CD4-positive, CD25-positive, alpha-beta regulatory T cell (primary cell): ENCODE results near the gene ZNF275. TPM values are rescaled to one million over a fixed set of nuclear protein-coding genes. Genes with fewer than 3 reads are reported as not detected.
A peak's percentile ranks its signal among the peaks of the same experiment; 100 is the strongest.
"Not testable (repeated sequence)": the region's sequence is repeated elsewhere in the genome, so short reads cannot be mapped to it uniquely, and the experiment has no call there.

Experiments
- ATAC-seq, 2 donors: fragments of 150-1000 bp; cut with Tn5 transposase; one replicate each; pipeline ENCODE4 v1.10.0; 2021; ENCODE audit warnings: low read depth in 2 of 2, moderate number of reproducible peaks in 2 of 2, moderate library complexity in 1 of 2
- DNase-seq, 3 donors: peaks; one replicate each; pipeline versions ENCODE4 v3.0.0 to v3.0.0-alpha.2; 2012 to 2022; ENCODE audit warnings: mixed read lengths in 1 of 3
- H3K27ac ChIP-seq: one replicate; pipeline ENCODE4 v1.7.0; 2013; ENCODE audit warnings: mild to moderate bottlenecking, low read length; ENCODE audit not compliant: insufficient read depth, poor library complexity, severe bottlenecking
- H3K27me3 ChIP-seq: one replicate; pipeline ENCODE4 v1.7.0; 2013; ENCODE audit warnings: low read length; ENCODE audit not compliant: control insufficient read depth, insufficient read depth
- H3K36me3 ChIP-seq: one replicate; pipeline ENCODE4 v1.7.0; 2013; ENCODE audit warnings: mild to moderate bottlenecking, low read length, moderate library complexity; ENCODE audit not compliant: control insufficient read depth, insufficient read depth
- H3K4me1 ChIP-seq: 2 replicates; pipeline ENCODE4 v1.7.0; 2013; ENCODE audit warnings: mild to moderate bottlenecking, low read length; ENCODE audit not compliant: insufficient read depth, control insufficient read depth, poor library complexity, severe bottlenecking
- H3K4me3 ChIP-seq: one replicate; pipeline ENCODE4 v1.7.0; 2013; ENCODE audit warnings: low read depth, mild to moderate bottlenecking, low read length, moderate library complexity
- H3K9me3 ChIP-seq, 2 experiments: 1 replicate in 1 of 2; 2 replicates in 1 of 2; pipeline ENCODE4 v1.7.0; 2013; ENCODE audit warnings: low read length in 2 of 2, mild to moderate bottlenecking in 1 of 2, moderate library complexity in 1 of 2; ENCODE audit not compliant: control insufficient read depth in 2 of 2
- H3K27ac Mint-ChIP-seq, 3 donors: one replicate each; pipeline ENCODE4 v1.8.0; 2020 to 2022; ENCODE audit warnings: mild to moderate bottlenecking in 3 of 3, mixed read lengths in 3 of 3, moderate library complexity in 2 of 3
- H3K27me3 Mint-ChIP-seq: one replicate; pipeline ENCODE4 v1.8.0; 2022; ENCODE audit warnings: mild to moderate bottlenecking, mixed read lengths
- H3K36me3 Mint-ChIP-seq: one replicate; pipeline ENCODE4 v1.8.0; 2020; ENCODE audit warnings: mixed read lengths
- H3K4me1 Mint-ChIP-seq, 4 donors: one replicate each; pipeline ENCODE4 v1.8.0; 2020 to 2022; ENCODE audit warnings: mixed read lengths in 4 of 4, mild to moderate bottlenecking in 1 of 4
- H3K4me3 Mint-ChIP-seq, 4 donors: one replicate each; pipeline ENCODE4 v1.8.0; 2020 to 2022; ENCODE audit warnings: mild to moderate bottlenecking in 4 of 4, mixed read lengths in 4 of 4, moderate library complexity in 3 of 4
- H3K9me3 Mint-ChIP-seq, 7 donors: one replicate each; pipeline ENCODE4 v1.8.0; 2020 to 2022; ENCODE audit warnings: mixed read lengths in 7 of 7, mild to moderate bottlenecking in 3 of 7, moderate library complexity in 2 of 7
- polyA plus RNA-seq, 4 donors: library from polyadenylated mRNA; unstranded; fragments of 300-500 nt; fragmentation: Illumina TruSeq; gene quantifications; one replicate each; pipeline ENCODE4 v1.2.3, GENCODE V29; 2021
- total RNA-seq: library from RNA; stranded (reverse); gene quantifications from one replicate; pipeline ENCODE4 v1.2.3, GENCODE V29; 2022

Gene ZNF275, protein sequence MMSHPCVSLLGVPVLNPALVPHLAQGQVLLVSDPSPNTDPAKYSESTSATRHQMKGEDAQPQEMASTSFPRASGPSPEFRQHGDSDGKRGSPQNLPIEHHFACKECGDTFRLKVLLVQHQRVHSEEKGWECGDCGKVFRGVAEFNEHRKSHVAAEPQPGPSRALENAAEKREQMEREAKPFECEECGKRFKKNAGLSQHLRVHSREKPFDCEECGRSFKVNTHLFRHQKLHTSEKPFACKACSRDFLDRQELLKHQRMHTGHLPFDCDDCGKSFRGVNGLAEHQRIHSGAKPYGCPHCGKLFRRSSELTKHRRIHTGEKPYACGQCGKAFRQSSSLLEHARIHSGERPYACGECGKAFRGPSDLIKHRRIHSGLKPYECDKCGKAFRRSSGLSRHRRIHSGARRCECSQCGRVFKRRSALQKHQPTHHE
- 16.1 TPM for total RNA-seq
- 1 to 10 TPM; 3.8 to 9.4 (median 7.3) TPM for polyA plus RNA-seq

- H3K4me3 Mint-ChIP-seq: peak within 1 kb of the TSS; percentile 74 to 89 (median 84)
- H3K36me3 Mint-ChIP-seq: peaks cover 5% of the 10 kb centered on the region
- peak; percentile 97 for ATAC-seq
- Histone ChIP-seq H3K4me3 (peak within 1 kb of the TSS; percentile 65), H3K4me1 (peaks cover 42% of the 10 kb centered on the region), H3K9me3 (no peaks in the 10 kb centered on the region), H3K36me3 (peaks cover 3% of the 10 kb centered on the region), H3K27me3 (no peaks in the 10 kb centered on the region), H3K27ac (peak within 1 kb of the TSS; percentile 47)
- H3K9me3 Mint-ChIP-seq: peaks cover 0 to 2% (median 0%) of the 10 kb centered on the region in 7 donors
- H3K4me1 Mint-ChIP-seq: peaks cover 5 to 48% (median 29%) of the 10 kb centered on the region in 4 donors
- H3K27me3 Mint-ChIP-seq: peaks cover 5% of the 10 kb centered on the region
- peak; percentile 72 to 88 (median 83) for DNase-seq
- peak within 1 kb of the TSS; percentile 52 to 83 (median 81) for H3K27ac Mint-ChIP-seq
Observed at GRCh38 chrX:153333821-153334653, at the start of gene ZNF275. Gene ZNF275 (plus strand): TSS chrX:153334153. CDS start chrX:153336680, 2,527 bp downstream.

GRCh38 chrX:153285678-153286077, 48.3 kb upstream of the ZNF275 start:
- not testable (repeated sequence) for H3K36me3 Mint-ChIP-seq, H3K9me3 ChIP-seq, H3K4me3 ChIP-seq, H3K4me1 ChIP-seq, H3K36me3 ChIP-seq, H3K4me1 Mint-ChIP-seq, ATAC-seq, H3K27ac Mint-ChIP-seq, H3K9me3 Mint-ChIP-seq, H3K27ac ChIP-seq, H3K27me3 Mint-ChIP-seq, H3K27me3 ChIP-seq, DNase-seq, H3K4me3 Mint-ChIP-seq

GRCh38 chrX:153288807-153289206, 45.1 kb upstream of the ZNF275 start:
- H3K9me3 Mint-ChIP-seq, H3K4me1 ChIP-seq, H3K4me3 Mint-ChIP-seq, H3K36me3 ChIP-seq, H3K9me3 ChIP-seq, H3K4me1 Mint-ChIP-seq, H3K27me3 ChIP-seq, H3K27ac Mint-ChIP-seq, H3K36me3 Mint-ChIP-seq, H3K4me3 ChIP-seq, DNase-seq, H3K27me3 Mint-ChIP-seq, ATAC-seq, H3K27ac ChIP-seq: not testable (repeated sequence)

DNA sequence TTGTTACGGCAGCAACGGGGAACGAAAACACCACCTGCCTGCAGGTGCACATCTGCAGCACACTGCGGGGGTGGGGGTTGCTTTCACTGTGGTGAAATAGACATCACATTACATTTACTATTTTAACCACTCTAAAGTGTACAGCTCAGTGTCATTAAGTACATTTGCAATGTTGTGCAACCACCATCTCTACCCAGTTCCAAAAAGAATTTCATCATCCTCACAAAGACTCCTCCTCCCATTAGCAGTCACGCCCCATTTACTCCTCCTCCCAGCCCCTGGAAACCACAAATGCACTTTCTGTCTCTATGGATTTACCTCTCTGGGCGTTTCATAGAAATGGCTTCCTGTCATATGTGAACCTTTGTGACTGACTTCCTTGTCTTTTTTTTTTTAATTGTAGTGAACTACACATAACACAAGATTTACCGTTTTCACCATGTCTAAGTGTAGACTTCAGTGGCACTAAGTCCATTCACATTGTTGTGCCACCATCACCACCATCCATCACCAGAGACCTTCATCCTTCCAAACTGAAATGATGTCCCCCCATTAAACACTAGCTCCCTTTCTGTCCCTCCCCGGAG, 40.4 kb upstream of the ZNF275 start:
- ATAC-seq (peak; percentile 55 to 66), DNase-seq (peak in 1 of 3 donors; percentile 36)
- H3K27ac ChIP-seq, H3K9me3 ChIP-seq, H3K36me3 ChIP-seq, H3K4me1 ChIP-seq, H3K36me3 Mint-ChIP-seq, H3K27me3 ChIP-seq, H3K9me3 Mint-ChIP-seq, H3K4me3 ChIP-seq: not testable (repeated sequence)
- peak overlapping the region in 2 of 3 donors; percentile 50 to 60 for H3K27ac Mint-ChIP-seq
- H3K4me3 Mint-ChIP-seq: peak overlapping the region in 2 of 4 donors; percentile 11
- H3K4me1 Mint-ChIP-seq: peaks cover 5 to 12% (median 10%) of the 10 kb centered on the region in 4 donors
- H3K27me3 Mint-ChIP-seq: peaks cover 13% of the 10 kb centered on the region

GRCh38 chrX:153297376-153297775, 36.6 kb upstream of the ZNF275 start:
- no peak for DNase-seq
- Histone ChIP-seq H3K27ac (no peak overlapping the region), H3K27me3 (no peaks in the 10 kb centered on the region), H3K36me3 (no peaks in the 10 kb centered on the region), H3K9me3 (no peaks in the 10 kb centered on the region), H3K4me1 (no peaks in the 10 kb centered on the region), H3K4me3 (no peak overlapping the region)
- ATAC-seq: no peak
- no peak overlapping the region for H3K4me3 Mint-ChIP-seq
- H3K27ac Mint-ChIP-seq: no peak overlapping the region
- H3K9me3 Mint-ChIP-seq: peaks cover 0 to 5% (median 0%) of the 10 kb centered on the region in 7 donors
- H3K36me3 Mint-ChIP-seq: no peaks in the 10 kb centered on the region
- peaks cover 22% of the 10 kb centered on the region for H3K27me3 Mint-ChIP-seq
- H3K4me1 Mint-ChIP-seq: peaks cover 5 to 12% (median 10%) of the 10 kb centered on the region in 4 donors

DNA sequence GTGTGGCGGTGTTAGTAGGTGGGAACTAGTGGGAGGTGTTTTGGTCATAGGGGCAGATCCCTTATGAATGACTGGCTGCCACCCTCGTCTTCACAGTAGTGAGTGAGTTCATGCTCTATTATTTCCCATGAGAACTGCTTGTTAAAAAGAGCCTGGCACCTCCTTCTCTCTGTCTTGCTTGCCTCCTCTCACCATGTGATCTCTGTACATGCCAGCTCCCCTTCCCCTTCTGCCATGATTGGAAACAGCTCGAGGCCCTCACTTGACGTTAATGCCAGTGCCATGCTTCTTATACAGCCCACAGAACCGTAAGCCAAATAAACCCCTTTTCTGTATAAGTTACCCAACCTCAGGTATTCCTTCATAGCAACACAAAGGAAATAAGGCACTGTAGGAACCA, 34.1 kb upstream of the ZNF275 start:
- ATAC-seq: no peak
- no peaks in the 10 kb centered on the region for H3K36me3 ChIP-seq
- no peak for DNase-seq
- peaks cover 0 to 4% (median 0%) of the 10 kb centered on the region in 7 donors for H3K9me3 Mint-ChIP-seq
- H3K27ac Mint-ChIP-seq: no peak overlapping the region
- no peak overlapping the region for H3K27ac ChIP-seq
- H3K27me3 ChIP-seq: no peaks in the 10 kb centered on the region
- no peaks in the 10 kb centered on the region for H3K9me3 ChIP-seq
- no peak overlapping the region for H3K4me3 Mint-ChIP-seq
- no peaks in the 10 kb centered on the region for H3K4me1 ChIP-seq
- H3K36me3 Mint-ChIP-seq: no peaks in the 10 kb centered on the region
- peaks cover 36% of the 10 kb centered on the region for H3K27me3 Mint-ChIP-seq
- H3K4me1 Mint-ChIP-seq: peaks cover 0 to 4% (median under 1%) of the 10 kb centered on the region in 4 donors
- H3K4me3 ChIP-seq: no peak overlapping the region

DNA sequence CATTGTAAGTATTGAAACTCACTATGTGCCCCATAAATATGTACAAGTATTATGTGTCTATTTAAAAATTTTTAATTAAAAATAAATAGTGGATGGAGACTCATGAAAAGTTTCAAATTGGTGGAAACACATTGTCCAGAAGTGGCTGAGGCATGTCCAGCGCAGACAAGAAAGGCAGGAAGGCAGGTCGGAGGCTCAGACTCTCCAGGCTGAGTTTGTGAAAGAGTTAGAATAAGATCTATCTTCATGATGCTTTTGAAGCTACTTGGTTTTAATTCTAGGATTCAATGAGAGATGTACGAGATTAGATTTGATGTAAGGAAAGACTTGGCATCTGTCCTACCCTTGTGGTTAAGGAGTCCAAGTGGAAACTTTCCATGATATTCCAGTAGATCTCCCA, 32.2 kb upstream of the ZNF275 start:
- DNase-seq (no peak), ATAC-seq (no peak)
- Histone ChIP-seq H3K4me3 (no peak overlapping the region), H3K27me3 (no peaks in the 10 kb centered on the region), H3K9me3 (no peaks in the 10 kb centered on the region), H3K4me1 (no peaks in the 10 kb centered on the region), H3K27ac (no peak overlapping the region), H3K36me3 (no peaks in the 10 kb centered on the region)
- no peak overlapping the region for H3K27ac Mint-ChIP-seq
- H3K27me3 Mint-ChIP-seq: peaks cover 31% of the 10 kb centered on the region
- no peak overlapping the region for H3K4me3 Mint-ChIP-seq
- H3K9me3 Mint-ChIP-seq: peaks cover 0 to 4% (median 0%) of the 10 kb centered on the region in 7 donors
- H3K4me1 Mint-ChIP-seq: peaks cover 0 to 4% (median 0%) of the 10 kb centered on the region in 4 donors
- H3K36me3 Mint-ChIP-seq: no peaks in the 10 kb centered on the region
